Inflammatory macrophage treated with lipopolysaccharide for 4 hours (primary cell): ENCODE measurements around the gene UCMA.

ENCODE experiments used
- DNase-seq: peaks from one replicate; pipeline ENCODE4 v3.0.0-alpha.2; 2020

UCMA gene

GRCh38 chr10:13184730-13185514 lies 49.3 kb downstream of the UCMA start:
- no peak for DNase-seq

GRCh38 chr10:13184276-13184675 lies 49.9 kb downstream of the UCMA start:
- DNase-seq = no peak

GRCh38 chr10:13183625-13184024 lies 50.5 kb downstream of the UCMA start:
- no peak for DNase-seq

GRCh38 chr10:13182424-13182823 lies 51.8 kb downstream of the UCMA start:
- DNase-seq = no peak

GRCh38 chr10:13180788-13181187 lies 53.4 kb downstream of the UCMA start:
- no peak for DNase-seq

- no peak for DNase-seq
Measured at GRCh38 chr10:13173616-13174015, 60.6 kb downstream of the UCMA start.
